Fibroblast of villous mesenchyme (primary cell): ENCODE data around the gene TREM1. TPM values are rescaled to one million over a fixed set of nuclear protein-coding genes. Genes with fewer than 3 reads are reported as not detected.

Source experiments
- DNase-seq: peaks from one replicate; pipeline ENCODE4 v3.0.0-alpha.2; 2010; ENCODE audit warnings: low read depth
- H3K4me3 ChIP-seq: 2 replicates; pipeline ENCODE4 v1.5.1; 2011; ENCODE audit warnings: low read depth, mild to moderate bottlenecking, low read length
- CTCF ChIP-seq: IDR thresholded peaks from 2 replicates; pipeline ENCODE4 v1.5.1; 2012; ENCODE audit warnings: low read depth, mild to moderate bottlenecking, low read length; ENCODE audit not compliant: insufficient read depth
- small RNA-seq: library from RNA; depleted of rRNA; stranded (forward); fragments of <200 nt; gene quantifications from one replicate; pipeline ENCODE3, GENCODE V24; 2012
- total RNA-seq: library from RNA; depleted of rRNA; stranded (reverse); fragments of >200 nt; gene quantifications from 2 replicates; pipeline ENCODE4 v1.2.3, GENCODE V29; 2012

The TREM1 gene
- total RNA-seq, 1 donor = not detected

- TF ChIP-seq CTCF = no peak
- no peak for DNase-seq
- H3K4me3 ChIP-seq = no peak overlapping the region
Observed at GRCh38 chr6:41224800-41225199, 61.7 kb downstream of the TREM1 start.

Small RNAs within 50 kb of the gene (small RNA-seq; reads per million reads assigned to genes)
- gene AL391903.2 (not detected), gene AL391903.3 (not detected), gene RNA5SP207 (not detected), gene RNU6-643P (not detected)

Other genes starting within 250 kb of the TREM1 start
- gene UNC5CL, start 247.5 kb downstream of the TREM1 start, total RNA-seq = under 0.01 TPM in 2 replicates
- gene TSPO2, start 244.2 kb downstream of the TREM1 start, total RNA-seq = not detected in 2 replicates
- not detected in 2 replicates for gene APOBEC2, start 233.5 kb downstream of the TREM1 start, total RNA-seq
- gene OARD1, start 214.3 kb downstream of the TREM1 start, total RNA-seq = 3.2 and 4.7 TPM in 2 replicates
- 7.7 and 10.4 TPM in 2 replicates for gene NFYA, start 213.7 kb downstream of the TREM1 start, total RNA-seq
- not detected in 2 replicates for gene TREML1, start 132.3 kb downstream of the TREM1 start, total RNA-seq
- not detected in 2 replicates for gene TREM2, start 123.6 kb downstream of the TREM1 start, total RNA-seq
- not detected in 2 replicates for gene TREML2, start 85.5 kb downstream of the TREM1 start, total RNA-seq
- not detected in 2 replicates for gene TREML4, start 58.3 kb downstream of the TREM1 start, total RNA-seq
- not detected in 2 replicates for gene NCR2, start 48.9 kb upstream of the TREM1 start, total RNA-seq